H1 (cell line): ENCODE results near the gene CBLN1. TPM values are rescaled to one million over a fixed set of nuclear protein-coding genes. Genes with fewer than 3 reads are reported as not detected.

ENCODE experiments used
- CTCF ChIA-PET: fragments of 300-600 bp; sonication (Branson Sonifier 250); formaldehyde crosslinking; loops from one replicate; lab custom pipeline; 2021; ENCODE audit not compliant: partially characterized antibody; lab: Charles Lee
- POLR2A ChIA-PET: fragments of 300-600 bp; sonication (Branson Sonifier 250); formaldehyde crosslinking; loops from one replicate; lab custom pipeline; 2021; ENCODE audit warnings: inconsistent platforms; ENCODE audit not compliant: partially characterized antibody; lab: Charles Lee
- DNase-seq, 2 experiments: peaks; one replicate each; pipeline versions ENCODE4 v3.0.0 to v3.0.0-alpha.2; 2010 to 2022; ENCODE audit warnings: low spot score in 2 of 2, low read depth in 1 of 2, mixed read lengths in 1 of 2
- FAIRE-seq: peaks from 2 replicates; lab custom pipeline; 2011; peaks lifted over from hg19 to GRCh38; lab: Jason Lieb, UNC
- H2AFZ ChIP-seq: 2 replicates; pipeline ENCODE4 v1.8.1; 2012; ENCODE audit warnings: low read length, inconsistent platforms
- H2AK5ac ChIP-seq: 2 replicates; pipeline ENCODE4 v1.6.1; 2013; ENCODE audit warnings: low read depth, low read length
- H2BK120ac ChIP-seq: replicated peaks from 2 replicates; pipeline ENCODE3; 2013; ENCODE audit warnings: low read depth, low read length, inconsistent platforms
- H2BK12ac ChIP-seq: 2 replicates; pipeline ENCODE4 v1.6.1; 2013; ENCODE audit warnings: low read depth, low read length
- H2BK15ac ChIP-seq: 2 replicates; pipeline ENCODE4 v1.6.1; 2013; ENCODE audit warnings: low read length
- H2BK20ac ChIP-seq: 2 replicates; pipeline ENCODE4 v1.6.1; 2013; ENCODE audit warnings: low read length
- H2BK5ac ChIP-seq: 2 replicates; pipeline ENCODE4 v1.6.1; 2013; ENCODE audit warnings: low read depth, low read length
- H3K14ac ChIP-seq: 2 replicates; pipeline ENCODE4 v1.6.1; 2013; ENCODE audit warnings: inconsistent platforms; ENCODE audit not compliant: insufficient read length
- H3K18ac ChIP-seq: 2 replicates; pipeline ENCODE4 v1.6.1; 2013; ENCODE audit warnings: low read length; ENCODE audit errors: extremely low read depth
- H3K23ac ChIP-seq: 2 replicates; pipeline ENCODE4 v1.6.1; 2013; ENCODE audit warnings: inconsistent platforms; ENCODE audit not compliant: insufficient read length
- H3K23me2 ChIP-seq: 2 replicates; pipeline ENCODE4 v1.6.1; 2013; ENCODE audit warnings: low read depth, low read length
- H3K27ac ChIP-seq: 2 replicates; pipeline ENCODE4 v1.6.1; 2011; ENCODE audit warnings: low read depth, low read length, inconsistent platforms
- H3K27me3 ChIP-seq, 4 experiments: replicated peaks in 1 of 4; 1 replicate in 1 of 4; 2 replicates in 3 of 4; pipeline versions ENCODE4 v1.6.1 to v1.8.1; 2011 to 2013; ENCODE audit warnings: low read length in 3 of 4, mild to moderate bottlenecking in 3 of 4, inconsistent platforms in 2 of 4, mixed read lengths in 2 of 4, moderate library complexity in 1 of 4; ENCODE audit not compliant: control insufficient read depth in 3 of 4, insufficient read depth in 3 of 4; ENCODE audit errors: extremely low read depth in 1 of 4
- H3K36me3 ChIP-seq, 4 experiments: 2 replicates each; pipeline versions ENCODE4 v1.6.1 to v1.8.1; 2011 to 2013; ENCODE audit warnings: mild to moderate bottlenecking in 4 of 4, low read length in 3 of 4, moderate library complexity in 2 of 4, control low read depth in 1 of 4, inconsistent platforms in 1 of 4; ENCODE audit not compliant: insufficient read depth in 4 of 4, control insufficient read depth in 2 of 4
- H3K4ac ChIP-seq: replicated peaks from 2 replicates; pipeline ENCODE3; 2013; ENCODE audit warnings: low read length, low read depth, mixed read lengths, inconsistent platforms; ENCODE audit not compliant: insufficient read length
- H3K4me1 ChIP-seq, 4 experiments: replicated peaks in 1 of 4; 1 replicate in 1 of 4; 2 replicates in 3 of 4; pipeline versions ENCODE4 v1.6.1 to v1.8.1; 2011 to 2013; ENCODE audit warnings: low read length in 3 of 4, inconsistent platforms in 2 of 4, mixed read lengths in 1 of 4; ENCODE audit not compliant: insufficient read depth in 4 of 4, control insufficient read depth in 3 of 4
- H3K4me2 ChIP-seq, 2 experiments: 2 replicates each; pipeline versions ENCODE4 v1.6.1 to v1.8.1; 2011 to 2013; ENCODE audit warnings: low read depth in 2 of 2, low read length in 2 of 2, control low read depth in 1 of 2, inconsistent platforms in 1 of 2, mild to moderate bottlenecking in 1 of 2; ENCODE audit not compliant: insufficient read depth in 1 of 2
- H3K4me3 ChIP-seq, 4 experiments: fragments of 200-600, 300-600 bp in 1 of 4; sonication (generic), shearing (Covaris generic), sonication (Bioruptor Twin) in 1 of 4; 2 replicates each; pipeline versions ENCODE4 v1.5.1 to v1.8.1; 2011 to 2016; ENCODE audit warnings: low read length in 4 of 4, low read depth in 3 of 4, control low read depth in 2 of 4, inconsistent platforms in 2 of 4, mild to moderate bottlenecking in 2 of 4, mixed read lengths in 1 of 4, moderate library complexity in 1 of 4; ENCODE audit not compliant: insufficient read depth in 2 of 4; ENCODE audit errors: extremely low read depth in 1 of 4
- H3K56ac ChIP-seq: replicated peaks from 2 replicates; pipeline ENCODE3; 2013; ENCODE audit warnings: low read depth, mild to moderate bottlenecking, mixed read lengths, low read length, inconsistent platforms; ENCODE audit not compliant: insufficient read length
- H3K79me1 ChIP-seq: 2 replicates; pipeline ENCODE4 v1.6.1; 2013; ENCODE audit warnings: low read depth, low read length, control low read depth
- H3K79me2 ChIP-seq, 2 experiments: 2 replicates each; pipeline versions ENCODE4 v1.6.1 to v1.8.1; 2012 to 2013; ENCODE audit warnings: low read length in 2 of 2, mild to moderate bottlenecking in 2 of 2, inconsistent platforms in 1 of 2; ENCODE audit not compliant: insufficient read depth in 2 of 2, control insufficient read depth in 1 of 2
- H3K9ac ChIP-seq, 4 experiments: replicated peaks in 1 of 4; 1 replicate in 1 of 4; 2 replicates in 3 of 4; pipeline versions ENCODE4 v1.6.1 to v1.8.1; 2011 to 2013; ENCODE audit warnings: low read depth in 3 of 4, low read length in 3 of 4, control low read depth in 2 of 4, mild to moderate bottlenecking in 2 of 4, moderate library complexity in 2 of 4, inconsistent platforms in 1 of 4; ENCODE audit errors: extremely low read depth in 1 of 4
- H3K9me3 ChIP-seq, 2 experiments: 2 replicates each; pipeline versions ENCODE4 v1.6.1 to v1.8.1; 2012 to 2013; ENCODE audit warnings: mild to moderate bottlenecking in 2 of 2, moderate library complexity in 2 of 2, control low read depth in 1 of 2, inconsistent platforms in 1 of 2, low read depth in 1 of 2, low read length in 1 of 2, mixed read lengths in 1 of 2; ENCODE audit not compliant: insufficient read depth in 2 of 2
- H4K20me1 ChIP-seq, 2 experiments: replicated peaks in 1 of 2; 2 replicates each; pipeline versions ENCODE3 to v1.8.1; 2011 to 2013; ENCODE audit warnings: inconsistent platforms in 2 of 2, low read length in 2 of 2, mild to moderate bottlenecking in 1 of 2; ENCODE audit not compliant: insufficient read depth in 2 of 2, control insufficient read depth in 1 of 2
- H4K5ac ChIP-seq: 2 replicates; pipeline ENCODE4 v1.6.1; 2013; ENCODE audit warnings: low read length, low read depth, mixed read lengths, inconsistent platforms; ENCODE audit not compliant: insufficient read length
- H4K8ac ChIP-seq: 2 replicates; pipeline ENCODE4 v1.8.0; 2013; ENCODE audit warnings: mild to moderate bottlenecking, moderate library complexity, low read length, inconsistent platforms; ENCODE audit not compliant: insufficient read depth; ENCODE audit errors: extremely low read depth
- H4K91ac ChIP-seq: replicated peaks from 2 replicates; pipeline ENCODE3; 2013; ENCODE audit warnings: low read length, mixed read lengths, inconsistent platforms; ENCODE audit not compliant: insufficient read length
- ASH2L ChIP-seq: fragments of 200-600, 300-600 bp; sonication (generic); IDR thresholded peaks from one replicate; pipeline ENCODE4 v1.7.1; 2017; ENCODE audit warnings: low read length
- BCL11A ChIP-seq, 2 experiments: IDR thresholded peaks; one replicate each; pipeline ENCODE4 v1.6.1; 2011; ENCODE audit warnings: low read depth in 2 of 2, low read length in 2 of 2, mild to moderate bottlenecking in 2 of 2
- CBX8 ChIP-seq: fragments of 300-800, 300-1000 bp; sonication (generic); IDR thresholded peaks from 2 replicates; pipeline ENCODE4 v1.7.1; 2016; ENCODE audit warnings: low read depth, low read length, borderline replicate concordance
- JUND ChIP-seq: IDR thresholded peaks from 2 replicates; pipeline ENCODE4 v1.6.1; 2011; ENCODE audit warnings: mild to moderate bottlenecking, improper control_type of control experiment, low read length
- KDM4A ChIP-seq: IDR thresholded peaks from one replicate; pipeline ENCODE4 v1.7.1; 2012; ENCODE audit warnings: low read depth, mild to moderate bottlenecking, moderate library complexity, low read length, inconsistent platforms; ENCODE audit not compliant: severe bottlenecking
- NRF1 ChIP-seq: IDR thresholded peaks from 2 replicates; pipeline ENCODE4 v1.6.1; 2011; ENCODE audit warnings: mild to moderate bottlenecking, low read depth, low read length, improper control_type of control experiment
- RBBP5 ChIP-seq: IDR thresholded peaks from 2 replicates; pipeline ENCODE4 v1.7.1; 2012; ENCODE audit warnings: low read depth, mild to moderate bottlenecking, inconsistent platforms, low read length, moderate library complexity, borderline replicate concordance
- RNF2 ChIP-seq: fragments of 200-900, 300-1000 bp; sonication (generic); IDR thresholded peaks from 2 replicates; pipeline ENCODE4 v1.7.1; 2016; ENCODE audit warnings: borderline replicate concordance, low read depth, mild to moderate bottlenecking, antibody characterized with exemption, low read length; ENCODE audit not compliant: poor library complexity, severe bottlenecking; ENCODE audit errors: missing control alignments
- TCF12 ChIP-seq: IDR thresholded peaks from 2 replicates; pipeline ENCODE4 v1.6.1; 2011; ENCODE audit warnings: low read depth, mild to moderate bottlenecking, low read length
- WGBS, 2 experiments: shearing (Covaris generic) in 1 of 2; methylation state at CpG; one replicate each; pipeline versions ENCODE4 v1.1.6 to v1.1.7; 2013 to 2015; ENCODE audit warnings: low lambda C conversion rate in 2 of 2, mixed read lengths in 2 of 2, inconsistent platforms in 1 of 2, low coverage in 1 of 2, missing lambda C conversion rate in 1 of 2; ENCODE audit not compliant: insufficient replicate concordance in 2 of 2, insufficient coverage in 1 of 2, insufficient read length in 1 of 2; ENCODE audit errors: extremely low coverage in 1 of 2, missing lambda C conversion rate in 1 of 2; 5-methylcytosine and 5-hydroxymethylcytosine counted together
- polyA plus RNA-seq, 7 experiments: library from polyadenylated mRNA; depleted of rRNA in 3 of 7; stranded (reverse) in 5 of 7; unstranded in 2 of 7; fragments of >200 nt in 5 of 7; fragments of 200-250 nt in 2 of 7; gene quantifications; 1 replicate in 5 of 7; 2 replicates in 1 of 7; 4 replicates in 1 of 7; pipeline versions ENCODE4 v1.2.1 to v1.2.3, GENCODE V29; 2011 to 2013; ENCODE audit warnings: missing spikeins in 2 of 7, mixed read lengths in 2 of 7
- total RNA-seq: library from RNA; stranded (reverse); fragmentation: NEBNext Ultra II Directional; extraction: Animal tissue kit (Norgen Biotek cat#: 25700); gene quantifications from 2 replicates; pipeline ENCODE4 v1.2.1, GENCODE V29; 2021
- TF ChIP-seq, protein P1 (sequence below): IDR thresholded peaks from 2 replicates; pipeline ENCODE4 v1.6.1; 2012; ENCODE audit warnings: inconsistent platforms
- TF ChIP-seq, protein P2 (sequence below), 3 experiments: IDR thresholded peaks; 1 replicate in 2 of 3; 2 replicates in 1 of 3; pipeline versions ENCODE4 v1.5.1 to v1.6.1; 2011; ENCODE audit warnings: low read length in 3 of 3, mild to moderate bottlenecking in 3 of 3, inconsistent platforms in 2 of 3, low read depth in 1 of 3, moderate library complexity in 1 of 3; ENCODE audit not compliant: insufficient read depth in 1 of 3; ENCODE audit errors: control extremely low read depth in 1 of 3

The CBLN1 gene
- total and polyA plus RNA-seq, 2 of the 8 experiments (the other 6 are each of a cell fraction or from before 2014, with no cell fraction given): 0.97 to 7.1 TPM

DNA sequence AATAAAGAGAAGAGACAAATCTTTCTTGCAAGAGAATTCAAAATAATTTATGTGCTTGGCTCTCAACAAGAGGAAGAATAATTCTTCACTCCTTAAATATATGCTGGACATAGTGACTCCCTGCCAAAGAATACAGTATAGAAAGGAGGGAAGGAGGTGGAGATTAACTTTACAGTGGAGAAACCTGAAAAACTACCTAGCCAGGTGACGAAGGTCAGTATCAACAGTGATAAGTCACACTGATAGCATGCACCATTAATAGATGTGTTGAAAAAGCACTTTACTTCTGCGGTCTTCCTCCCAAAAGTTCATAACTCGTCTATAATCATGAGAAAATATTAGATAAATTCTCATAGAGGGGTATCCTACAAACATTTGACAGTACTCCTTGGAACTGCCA, 21.4 kb downstream of the CBLN1 start:
- Histone ChIP-seq H3K79me1 (no peaks in the 10 kb centered on the region), H3K23me2 (peaks cover 4% of the 10 kb centered on the region; the same call in 1 of the 2 replicates), H2AFZ (no peak overlapping the region), H3K23ac (no peak overlapping the region), H3K4me2 (no peak overlapping the region), H3K56ac (no peak overlapping the region), H4K20me1 (no peaks in the 10 kb centered on the region), H3K79me2 (no peaks in the 10 kb centered on the region), H2BK15ac (no peak overlapping the region), H2BK5ac (no peak overlapping the region), H3K27ac (no peak overlapping the region), H3K4me1 (no peaks in the 10 kb centered on the region), H3K14ac (no peak overlapping the region), H3K18ac (no peak overlapping the region), H2AK5ac (no peak overlapping the region), H3K9ac (no peak overlapping the region), H3K27me3 (peaks cover 0 to 1% (median 0%) of the 10 kb centered on the region in 4 experiments; a peak in 1 of 7 replicates), H3K9me3 (no peaks in the 10 kb centered on the region), H4K5ac (no peak overlapping the region), H3K4ac (no peak overlapping the region), H4K91ac (no peak overlapping the region), H3K4me3 (no peak overlapping the region), H3K36me3 (no peaks in the 10 kb centered on the region), H2BK12ac (no peak overlapping the region), H2BK120ac (no peak overlapping the region), H2BK20ac (no peak overlapping the region), H4K8ac (no peak overlapping the region)
- ChIA-PET CTCF (no interaction called here), POLR2A (no interaction called here)
- 89% methylated on average over 3 of the region's 3 CpGs; no CpG with 5 or more reads in 1 of the 2 experiments for WGBS, 2 experiments
- DNase-seq (no peak), FAIRE-seq (no peak)
- TF ChIP-seq JUND (no peak), BCL11A (IDR thresholded peaks at IDR 0.05; ENCODE audit: low read depth in 2 of 2, low read length in 2 of 2) (no peak), CBX8 (no peak), TCF12 (no peak), ASH2L (no peak), RNF2 (no peak), KDM4A (no peak), RBBP5 (no peak), NRF1 (no peak)
- TF ChIP-seq, protein P1, sequence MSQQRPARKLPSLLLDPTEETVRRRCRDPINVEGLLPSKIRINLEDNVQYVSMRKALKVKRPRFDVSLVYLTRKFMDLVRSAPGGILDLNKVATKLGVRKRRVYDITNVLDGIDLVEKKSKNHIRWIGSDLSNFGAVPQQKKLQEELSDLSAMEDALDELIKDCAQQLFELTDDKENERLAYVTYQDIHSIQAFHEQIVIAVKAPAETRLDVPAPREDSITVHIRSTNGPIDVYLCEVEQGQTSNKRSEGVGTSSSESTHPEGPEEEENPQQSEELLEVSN: no peak
- TF ChIP-seq, protein P2, sequence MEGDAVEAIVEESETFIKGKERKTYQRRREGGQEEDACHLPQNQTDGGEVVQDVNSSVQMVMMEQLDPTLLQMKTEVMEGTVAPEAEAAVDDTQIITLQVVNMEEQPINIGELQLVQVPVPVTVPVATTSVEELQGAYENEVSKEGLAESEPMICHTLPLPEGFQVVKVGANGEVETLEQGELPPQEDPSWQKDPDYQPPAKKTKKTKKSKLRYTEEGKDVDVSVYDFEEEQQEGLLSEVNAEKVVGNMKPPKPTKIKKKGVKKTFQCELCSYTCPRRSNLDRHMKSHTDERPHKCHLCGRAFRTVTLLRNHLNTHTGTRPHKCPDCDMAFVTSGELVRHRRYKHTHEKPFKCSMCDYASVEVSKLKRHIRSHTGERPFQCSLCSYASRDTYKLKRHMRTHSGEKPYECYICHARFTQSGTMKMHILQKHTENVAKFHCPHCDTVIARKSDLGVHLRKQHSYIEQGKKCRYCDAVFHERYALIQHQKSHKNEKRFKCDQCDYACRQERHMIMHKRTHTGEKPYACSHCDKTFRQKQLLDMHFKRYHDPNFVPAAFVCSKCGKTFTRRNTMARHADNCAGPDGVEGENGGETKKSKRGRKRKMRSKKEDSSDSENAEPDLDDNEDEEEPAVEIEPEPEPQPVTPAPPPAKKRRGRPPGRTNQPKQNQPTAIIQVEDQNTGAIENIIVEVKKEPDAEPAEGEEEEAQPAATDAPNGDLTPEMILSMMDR (IDR thresholded peaks at IDR 0.05; ENCODE audit: control extremely low read depth in 1 of 3, insufficient read depth in 1 of 3, low read depth in 1 of 3, low read length in 3 of 3): no peak
